Osteocyte (in vitro differentiated cells): ENCODE results near the gene RPA3. TPM values are rescaled to one million over a fixed set of nuclear protein-coding genes. Genes with fewer than 3 reads are reported as not detected.

ENCODE experiments used
- DNase-seq: peaks from one replicate; pipeline ENCODE4 v3.0.0; 2021; ENCODE audit warnings: mixed read lengths; ENCODE audit not compliant: unreplicated experiment; ENCODE audit errors: extremely low spot score
- H3K27ac Mint-ChIP-seq: one replicate; pipeline ENCODE4 v1.8.0; 2021; ENCODE audit warnings: mild to moderate bottlenecking, mixed read lengths; ENCODE audit not compliant: unreplicated experiment
- H3K27me3 Mint-ChIP-seq: one replicate; pipeline ENCODE4 v1.8.0; 2021; ENCODE audit warnings: mixed read lengths; ENCODE audit not compliant: unreplicated experiment
- H3K36me3 Mint-ChIP-seq: one replicate; pipeline ENCODE4 v1.8.0; 2021; ENCODE audit warnings: mixed read lengths; ENCODE audit not compliant: unreplicated experiment
- H3K4me1 Mint-ChIP-seq: one replicate; pipeline ENCODE4 v1.8.0; 2021; ENCODE audit warnings: mixed read lengths; ENCODE audit not compliant: unreplicated experiment
- H3K4me3 Mint-ChIP-seq: one replicate; pipeline ENCODE4 v1.8.0; 2021; ENCODE audit warnings: mild to moderate bottlenecking, moderate library complexity, mixed read lengths; ENCODE audit not compliant: unreplicated experiment
- H3K9me3 Mint-ChIP-seq: one replicate; pipeline ENCODE4 v1.8.0; 2021; ENCODE audit warnings: mixed read lengths; ENCODE audit not compliant: unreplicated experiment
- CTCF ChIP-seq: fragments of 200-600 bp; sonication (generic); IDR thresholded peaks from 2 replicates; pipeline ENCODE4 v1.5.0; 2021; ENCODE audit warnings: antibody characterized with exemption, mild to moderate bottlenecking, moderate library complexity
- total RNA-seq: library from RNA; stranded (reverse); gene quantifications from 2 replicates; pipeline ENCODE4 v1.2.1, GENCODE V29; 2021

RPA3 gene
- total RNA-seq, 1 donor from 2014 or later: 14.8 TPM

DNA sequence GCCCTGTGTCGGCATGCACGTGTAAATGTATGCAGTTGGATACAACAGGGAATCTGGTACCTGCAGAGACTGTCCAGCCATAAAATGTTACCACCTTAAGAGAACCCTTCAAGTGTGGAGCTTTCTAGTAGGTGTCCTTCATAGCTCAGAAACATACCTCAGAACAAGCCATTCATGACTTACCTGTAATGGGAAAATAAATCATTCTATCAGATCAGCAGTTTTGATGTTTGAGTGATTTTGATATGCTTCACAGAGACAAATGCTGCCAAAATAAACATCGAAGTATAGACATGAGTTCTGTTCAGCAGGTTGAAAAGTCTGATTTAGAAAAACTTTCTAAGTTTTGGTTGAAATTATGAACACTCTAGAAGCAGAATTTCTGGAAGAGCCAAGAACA, 111.4 kb downstream of the RPA3 start:
- Mint-ChIP-seq H3K36me3 (peaks cover 6% of the 10 kb centered on the region), H3K4me1 (no peaks in the 10 kb centered on the region)
- TF ChIP-seq CTCF: no peak

GRCh38 chr7:7596176-7596575, 122.2 kb downstream of the RPA3 start:
- Mint-ChIP-seq H3K4me3 (no peak overlapping the region), H3K27me3 (no peaks in the 10 kb centered on the region), H3K4me1 (no peaks in the 10 kb centered on the region), H3K36me3 (peaks cover 28% of the 10 kb centered on the region), H3K27ac (no peak overlapping the region), H3K9me3 (no peaks in the 10 kb centered on the region)
- TF ChIP-seq CTCF: no peak
- no peak for DNase-seq

More for the DNA sequence above, 111.4 kb downstream of the RPA3 start:
- no peak overlapping the region for H3K27ac Mint-ChIP-seq
- no peaks in the 10 kb centered on the region for H3K9me3 Mint-ChIP-seq
- no peak overlapping the region for H3K4me3 Mint-ChIP-seq
- H3K27me3 Mint-ChIP-seq: no peaks in the 10 kb centered on the region
- DNase-seq: no peak

- no peak for DNase-seq
- peak; percentile 53 for TF ChIP-seq CTCF
- Mint-ChIP-seq H3K36me3 (peaks cover 29% of the 10 kb centered on the region), H3K27me3 (no peaks in the 10 kb centered on the region), H3K4me3 (no peak overlapping the region), H3K4me1 (no peaks in the 10 kb centered on the region), H3K9me3 (no peaks in the 10 kb centered on the region), H3K27ac (no peak overlapping the region)
Observed at GRCh38 chr7:7595451-7595850, 123.0 kb downstream of the RPA3 start.

Other genes starting within 250 kb of the RPA3 start
- gene COL28A1, start 182.7 kb downstream of the RPA3 start, total RNA-seq: 0.39 and 1.1 TPM in 2 replicates
- 19.1 and 19.7 TPM in 2 replicates for gene MIOS, start 151.7 kb downstream of the RPA3 start, total RNA-seq
- 9.8 and 10.9 TPM in 2 replicates for gene UMAD1, start 77.9 kb downstream of the RPA3 start, total RNA-seq